HG03342 (cell line): ENCODE data around the gene REX1BD.
"Not testable (repeated sequence)": the region's sequence is repeated elsewhere in the genome, so short reads cannot be mapped to it uniquely, and the experiment has no call there.

ENCODE experiments used
- ATAC-seq: cut with Tn5 transposase; IDR thresholded peaks from one replicate; pipeline ENCODE4 v1.9.1; 2021; ENCODE audit warnings: mild to moderate bottlenecking, moderate library complexity; ENCODE audit not compliant: unreplicated experiment

The REX1BD gene

DNA sequence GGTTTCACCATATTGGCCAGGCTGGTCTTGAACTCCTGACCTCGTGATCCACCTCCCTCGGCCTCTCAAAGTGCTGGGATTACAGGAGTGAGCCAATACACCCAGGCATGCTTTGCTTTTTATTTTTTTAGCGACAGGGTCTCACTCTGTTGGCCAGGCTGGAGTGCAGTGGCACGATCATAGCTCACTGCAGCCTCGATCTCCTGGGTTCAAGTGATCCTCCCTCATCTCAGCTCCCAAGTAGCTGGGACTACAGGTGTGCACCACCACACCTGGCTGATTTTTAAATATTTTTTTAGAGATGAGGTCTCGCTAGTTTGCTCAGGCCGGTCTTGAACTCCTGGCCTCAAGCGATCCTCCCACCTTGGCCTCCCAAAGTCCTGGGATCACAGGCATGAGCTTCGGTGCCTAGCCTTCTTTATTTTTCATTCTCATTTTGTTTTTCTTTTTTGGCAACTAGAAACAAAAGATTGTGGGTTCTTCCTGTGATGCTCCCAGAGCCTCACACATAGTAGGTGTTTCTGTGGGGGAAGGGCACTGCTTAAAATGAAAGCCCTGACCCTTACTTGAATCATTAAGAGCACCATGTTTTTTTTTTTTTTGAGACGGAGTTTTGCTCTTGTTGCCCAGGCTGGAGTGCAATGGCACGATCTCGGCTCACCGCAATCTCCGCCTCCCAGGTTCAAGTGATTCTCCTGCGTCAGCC, 12.2 kb downstream of the REX1BD start:
- ATAC-seq, result not testable (repeated sequence)

DNA sequence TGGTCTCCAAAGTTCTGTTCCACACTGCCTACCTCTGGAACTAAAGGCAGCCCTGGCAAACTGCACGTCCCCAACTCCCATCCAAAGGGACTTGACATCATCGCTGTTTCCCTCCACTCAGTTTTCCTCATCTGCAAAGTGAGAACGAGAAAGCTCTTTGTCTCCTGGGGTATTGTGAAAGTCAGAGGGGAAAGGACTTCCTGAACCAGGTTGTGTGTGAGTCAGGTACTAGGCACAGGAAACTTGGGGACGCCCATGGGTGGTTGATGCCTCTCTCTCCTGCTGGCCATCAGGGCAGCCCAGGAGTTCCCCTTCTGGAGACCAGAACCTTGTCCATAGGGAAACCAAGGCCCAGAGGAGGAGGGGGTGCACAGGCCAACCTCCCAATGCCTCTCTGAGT, 13.3 kb downstream of the REX1BD start:
- ATAC-seq, result no peak

DNA sequence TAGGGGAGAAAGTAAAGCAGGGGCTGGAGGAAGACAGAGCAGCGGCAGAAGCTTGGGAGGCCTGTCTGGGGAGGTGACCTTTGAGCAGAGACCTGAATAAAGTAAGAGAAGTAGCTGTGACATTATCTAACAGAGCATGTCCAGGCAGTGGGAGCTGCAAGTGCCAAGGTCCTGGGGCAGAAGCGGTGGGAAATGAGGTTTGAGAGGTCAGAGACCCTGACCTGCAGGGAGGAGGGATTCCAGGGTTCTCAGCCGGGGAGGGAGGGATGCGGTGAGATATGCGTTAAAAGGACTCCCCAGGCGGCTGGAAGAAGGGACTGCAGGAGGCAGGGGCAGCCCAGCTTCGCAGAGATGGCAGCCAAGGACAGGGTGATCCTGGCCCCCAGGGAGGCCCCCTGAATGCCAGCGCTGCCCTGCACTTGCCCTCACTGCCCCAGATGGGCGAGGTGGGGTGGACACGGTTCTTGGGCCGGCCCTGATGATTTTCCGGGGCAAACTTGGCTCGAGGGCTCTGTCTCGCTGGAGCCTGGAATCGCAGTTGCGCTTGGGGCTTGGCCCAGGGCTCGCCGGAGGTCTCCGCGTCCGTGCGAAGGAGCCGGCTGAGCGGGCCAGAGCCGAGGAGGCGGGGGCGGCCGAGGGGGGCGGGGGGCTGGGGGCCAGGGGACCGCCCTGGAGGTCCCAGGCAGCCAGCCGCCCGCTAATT, 14.8 kb downstream of the REX1BD start:
- ATAC-seq, result no peak

DNA sequence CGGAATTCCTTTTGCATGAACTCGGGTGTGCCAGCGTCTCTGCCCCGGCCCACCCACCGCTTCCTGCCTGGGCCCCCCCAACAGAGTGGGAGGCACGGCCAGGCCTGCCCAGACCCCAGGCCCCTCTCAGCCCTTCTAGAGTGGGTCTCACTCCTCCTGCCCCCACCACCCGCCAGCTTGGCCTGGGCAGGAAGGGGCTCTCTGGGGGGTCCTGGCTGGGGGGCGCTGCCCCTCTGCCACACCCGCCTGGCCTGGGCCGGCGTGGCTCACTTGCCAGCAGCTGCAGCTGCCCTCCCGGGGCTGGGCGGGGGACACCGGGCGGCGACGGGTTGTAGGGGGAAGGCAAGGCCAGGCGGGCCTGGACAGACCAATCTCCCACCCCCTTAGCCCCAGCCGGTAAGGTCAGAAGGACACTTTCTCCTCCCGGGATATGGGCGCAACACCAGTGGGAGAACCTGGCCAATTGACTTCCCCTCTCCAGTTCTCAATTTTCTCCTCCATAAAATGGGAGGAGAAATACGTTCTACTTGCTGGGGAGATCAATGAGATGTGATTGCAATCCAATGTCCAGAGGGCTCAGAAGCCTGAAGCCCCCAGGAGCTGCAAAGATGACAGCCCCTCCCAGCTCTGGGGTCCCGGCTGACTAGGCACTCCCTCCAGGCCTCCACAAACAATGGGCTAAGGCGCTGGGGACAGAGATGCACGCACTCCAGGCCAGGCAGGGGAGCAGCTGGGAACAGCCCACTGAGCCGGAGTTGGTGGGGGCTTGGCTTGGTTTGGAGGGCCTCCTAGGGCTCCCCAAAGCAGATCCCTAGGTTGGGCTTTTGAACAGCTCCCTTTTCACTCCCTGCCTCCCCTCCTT, 15.6 kb downstream of the REX1BD start:
- no peak for ATAC-seq

DNA sequence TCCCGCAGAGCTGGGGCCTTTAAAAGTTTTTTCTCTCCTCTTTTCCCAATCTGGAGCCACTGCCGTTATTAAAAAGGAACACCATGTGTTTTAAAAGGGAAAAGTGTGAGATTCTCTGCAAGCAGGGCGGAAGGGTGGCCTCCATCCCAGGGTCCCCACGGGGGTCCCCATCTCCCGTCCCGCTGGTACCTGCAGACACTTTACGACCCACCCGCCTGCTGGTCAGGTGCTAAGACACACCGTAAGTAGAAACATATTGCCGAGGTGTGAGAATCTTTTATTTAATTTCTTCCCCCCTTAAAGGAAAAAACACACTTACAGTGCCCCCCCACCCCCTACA, 16.2 kb downstream of the REX1BD start:
- ATAC-seq, result no peak

DNA sequence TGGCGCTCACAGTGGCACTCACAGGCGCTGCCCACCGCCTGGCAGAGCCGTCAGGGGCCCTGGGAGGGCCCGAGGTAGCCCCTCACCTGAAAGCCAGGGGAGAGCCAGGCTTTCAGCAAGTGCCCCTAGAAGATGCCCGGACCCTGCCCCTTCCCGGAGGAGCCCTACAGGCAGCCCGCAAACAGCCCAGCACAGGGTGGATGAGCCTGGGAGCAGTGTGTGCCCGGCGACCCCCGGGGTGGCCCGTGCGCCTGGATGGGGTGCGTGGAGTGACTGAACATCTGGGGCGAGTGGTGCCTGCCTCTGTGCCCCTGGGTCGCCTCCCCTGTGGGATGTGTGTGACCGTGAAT, 16.6 kb downstream of the REX1BD start:
- ATAC-seq, result no peak

DNA sequence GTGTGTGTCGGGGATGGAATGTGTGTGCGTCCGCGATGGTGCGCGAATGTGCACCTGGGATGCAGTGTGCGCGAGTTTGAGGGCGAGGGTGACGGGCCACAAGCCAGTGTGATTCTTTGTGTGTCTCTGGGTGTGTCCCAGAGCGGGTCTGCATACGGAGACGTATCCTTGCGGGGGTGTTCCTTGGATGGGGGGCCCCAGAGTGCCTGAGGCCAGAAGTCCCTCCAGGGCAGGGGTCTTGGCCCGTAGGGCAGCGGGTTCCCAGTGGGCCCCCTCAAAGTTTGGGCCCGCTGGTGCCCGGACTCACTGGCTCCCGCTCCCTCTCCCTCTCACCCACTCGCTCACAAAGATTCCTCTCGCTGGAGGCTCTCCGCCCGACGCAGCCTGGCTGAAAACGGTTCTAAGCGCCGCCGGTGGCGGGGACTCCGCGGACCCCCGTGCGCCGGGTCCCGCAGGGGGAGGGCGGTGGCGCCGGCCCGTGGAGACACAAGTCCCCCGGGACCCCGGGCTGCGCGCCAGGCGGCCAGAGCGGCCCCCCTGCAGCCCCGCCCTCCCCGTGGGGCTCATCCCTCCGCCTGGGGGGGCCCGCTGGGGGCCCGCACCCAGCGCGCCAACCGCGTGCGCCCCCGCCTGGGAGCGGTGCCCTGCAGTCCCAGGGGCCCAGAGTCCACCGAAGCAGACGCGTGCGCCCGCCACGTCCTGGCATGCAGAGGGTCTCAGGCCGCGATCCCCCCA, 17.1 kb downstream of the REX1BD start:
- ATAC-seq, result no peak

DNA sequence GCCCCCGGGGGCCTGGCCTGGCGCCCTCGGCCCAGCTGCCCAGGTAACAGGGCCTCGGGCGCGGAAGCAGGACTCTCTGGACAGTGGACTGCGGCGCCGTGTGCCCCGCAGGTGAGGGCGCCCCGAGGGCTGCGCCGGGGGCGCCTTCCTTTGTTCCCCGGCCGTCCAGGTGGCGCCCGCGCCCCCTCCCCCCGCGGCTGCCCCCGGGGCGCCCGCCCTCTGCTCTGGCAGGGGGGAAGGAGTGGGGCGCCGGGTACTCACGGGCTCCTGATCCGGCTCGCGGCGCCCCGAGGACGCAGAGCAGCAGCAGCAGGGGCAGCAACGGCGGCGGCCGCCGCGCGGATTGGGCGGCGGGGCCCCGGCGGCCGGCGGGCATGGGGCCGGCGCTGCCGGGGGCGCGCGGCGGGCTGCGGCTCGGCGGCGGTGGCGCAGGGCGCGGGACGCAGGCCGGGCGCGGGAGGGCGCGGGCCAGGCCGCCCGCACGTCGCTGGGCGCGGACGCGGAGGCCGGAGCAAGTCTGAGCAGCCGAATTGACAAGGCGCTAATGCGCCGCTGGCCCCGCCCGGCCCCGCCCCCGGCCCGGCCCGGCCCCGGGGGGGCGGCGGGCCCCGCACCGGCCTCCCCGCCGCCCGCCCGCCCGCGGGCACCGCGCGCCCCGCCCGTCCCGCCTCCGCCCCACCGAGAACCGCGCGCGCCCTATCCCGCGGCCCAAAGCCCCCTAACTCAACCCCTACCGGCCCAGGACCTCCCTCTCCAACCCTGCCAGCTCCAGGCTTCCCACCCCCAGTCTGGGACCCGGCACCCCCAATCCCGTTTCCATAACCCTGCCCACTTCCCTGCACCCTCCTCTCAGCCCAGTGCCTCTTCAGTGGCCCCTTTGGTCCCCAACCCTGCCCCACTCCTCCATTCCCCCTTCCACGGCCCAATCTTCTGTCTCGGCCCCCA, 18.0 kb downstream of the REX1BD start, which contains the start of gene CRLF1:
Gene CRLF1 (minus strand): TSS at position 519 of the 945 bp plus-strand sequence. CDS start 143 bp downstream, at position 376.
- ATAC-seq, result no peak

DNA sequence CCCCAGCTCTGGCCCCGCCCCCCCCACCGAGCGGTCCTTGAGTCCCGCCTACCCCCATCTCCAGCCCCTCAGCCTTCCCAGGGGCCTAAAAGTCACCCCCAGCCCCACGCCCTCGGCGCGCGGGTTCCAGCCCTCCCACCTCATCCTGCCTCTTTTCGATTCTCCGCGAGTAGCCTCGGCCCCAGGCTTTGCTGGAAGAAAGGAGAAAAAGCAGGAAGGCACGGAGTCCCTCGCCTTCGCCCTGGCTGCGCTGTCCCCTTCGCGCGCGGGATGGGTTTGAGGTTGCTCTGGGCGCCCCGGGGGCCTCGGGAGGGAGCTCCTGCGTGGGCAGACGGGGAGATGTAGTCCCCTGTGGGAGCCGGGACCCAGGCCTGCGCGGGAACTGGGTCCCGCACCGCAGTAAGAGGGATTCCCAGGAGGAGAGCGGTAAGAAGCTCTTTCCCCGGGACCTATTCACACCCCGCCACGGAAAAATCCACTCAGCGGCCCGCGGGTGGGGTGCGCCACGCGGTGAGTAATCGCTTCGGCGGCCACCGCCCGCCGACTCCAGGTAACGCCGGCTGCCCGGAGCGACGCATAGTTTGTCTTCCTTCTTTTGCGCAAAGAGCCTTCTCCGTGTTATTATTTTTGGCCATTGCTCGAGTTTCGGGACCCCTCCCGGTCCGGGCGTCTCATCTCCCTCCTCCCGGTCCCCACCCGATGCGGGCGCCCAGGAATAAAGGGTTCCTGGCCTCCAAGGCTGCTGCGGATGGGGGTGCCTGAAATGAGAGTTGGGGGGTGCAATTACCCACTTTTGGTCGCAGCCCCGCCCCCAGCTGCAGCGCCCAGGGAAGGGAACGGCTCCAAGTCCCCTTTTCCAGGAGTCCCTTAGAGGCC, 18.9 kb downstream of the REX1BD start:
- no peak for ATAC-seq

DNA sequence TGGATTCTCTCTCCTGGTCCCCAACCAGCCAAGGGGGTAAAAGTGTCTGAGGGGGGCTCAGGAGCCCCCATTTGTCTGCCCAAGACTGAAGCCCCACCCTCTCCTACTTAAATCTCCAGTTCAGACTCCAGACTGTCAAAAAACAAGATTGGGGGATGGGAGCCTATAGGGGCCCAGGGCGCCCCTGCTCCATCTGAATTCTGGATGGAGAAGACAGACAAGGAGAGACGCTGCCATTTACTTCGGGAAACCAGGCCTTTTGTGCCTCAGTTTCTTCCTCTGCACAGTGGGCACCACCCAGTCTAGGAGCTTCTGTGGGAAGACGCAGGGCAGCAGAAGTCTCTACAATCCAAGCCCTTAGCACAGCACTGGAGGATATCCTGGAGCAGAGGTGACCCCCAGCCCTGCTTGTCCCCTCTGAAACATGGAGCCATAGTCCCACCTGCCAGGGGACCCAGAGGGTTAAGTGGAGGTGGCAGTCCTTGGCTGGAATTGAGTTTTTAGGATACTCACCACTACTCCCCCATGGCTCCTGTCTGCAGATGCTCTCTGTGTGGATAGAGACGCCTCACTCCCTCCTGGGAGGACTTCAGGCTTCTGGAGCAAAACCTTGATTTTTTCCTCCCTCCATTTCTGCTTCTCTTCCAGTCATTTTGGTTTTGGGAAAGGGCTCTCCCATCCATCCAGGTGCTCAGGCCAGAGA, 19.7 kb downstream of the REX1BD start:
- no peak for ATAC-seq

DNA sequence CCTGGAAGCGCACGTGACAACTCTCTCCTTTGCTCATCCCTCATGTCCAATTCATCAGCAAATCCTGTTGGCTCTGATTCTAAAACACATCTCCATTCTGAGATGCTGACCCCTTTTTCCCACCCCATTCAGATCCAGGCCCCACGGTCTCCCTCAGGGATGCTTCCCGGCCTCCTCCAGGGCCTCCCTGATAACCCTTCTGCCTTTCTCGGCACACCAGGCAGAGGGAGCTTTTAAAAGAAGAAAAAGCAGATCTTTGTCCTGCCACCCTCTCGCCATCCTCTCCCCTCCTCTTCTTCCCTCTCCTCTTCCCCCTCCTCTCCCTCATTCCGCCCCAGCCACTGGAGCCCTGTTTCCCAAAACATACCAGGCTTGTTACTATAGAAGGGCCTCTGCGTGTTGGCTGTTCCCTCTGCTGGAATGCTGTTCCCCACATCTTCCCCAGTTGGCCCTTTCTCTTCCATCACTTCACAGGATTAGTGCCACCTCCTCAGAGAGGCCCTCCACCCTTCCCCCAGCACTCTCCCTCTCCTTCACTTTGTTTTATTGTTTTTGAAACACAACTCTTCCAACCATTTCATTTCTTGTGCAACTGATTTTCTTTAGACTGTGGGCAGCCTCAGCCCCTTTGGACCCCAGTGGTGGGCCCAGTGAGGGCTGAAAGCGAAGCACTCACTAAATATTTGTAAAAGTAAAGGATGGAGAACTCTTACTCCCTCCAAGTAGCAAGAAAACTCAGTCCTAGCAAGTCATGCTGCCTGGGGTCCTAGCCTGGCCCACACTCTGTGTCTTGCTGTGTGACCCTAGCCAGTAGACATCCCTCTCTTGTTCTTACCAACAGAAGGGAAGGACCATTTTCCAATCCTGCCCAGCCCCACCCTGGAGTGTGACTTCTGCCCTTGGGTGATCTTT, 20.5 kb downstream of the REX1BD start:
- ATAC-seq, result no peak

DNA sequence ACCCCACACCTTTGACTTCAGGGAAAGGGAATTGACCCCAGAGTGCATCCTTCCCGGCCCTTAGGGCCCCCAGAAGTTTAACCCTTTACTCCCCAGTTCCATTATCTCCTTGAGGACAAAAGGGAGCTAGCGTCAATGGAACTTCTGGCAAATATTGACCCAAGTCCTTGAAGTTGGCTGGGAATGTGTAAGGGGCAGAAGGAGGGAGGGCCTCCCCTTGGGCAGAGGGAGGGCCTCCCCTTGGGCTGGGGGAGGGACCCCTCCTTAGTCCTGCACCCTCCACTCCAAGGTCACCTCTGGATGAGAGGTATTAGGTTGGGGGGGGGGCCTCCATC, 21.1 kb downstream of the REX1BD start:
- ATAC-seq, result no peak

DNA sequence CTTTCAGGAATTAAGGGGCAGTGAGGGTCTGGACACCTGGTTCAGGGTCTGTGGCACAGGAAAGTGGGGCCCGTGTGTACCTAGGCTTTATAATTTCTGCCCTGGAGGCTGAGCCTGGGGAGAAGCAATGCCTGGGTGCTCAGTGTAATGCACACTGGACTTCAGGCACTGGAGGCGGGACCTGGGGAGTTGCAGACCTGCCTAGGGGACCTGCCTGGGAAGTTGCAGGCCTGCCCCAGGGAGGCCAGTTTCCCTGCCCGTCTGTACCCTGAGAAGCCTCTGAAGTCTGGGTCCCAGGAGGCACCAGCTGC, 21.6 kb downstream of the REX1BD start:
- no peak for ATAC-seq

DNA sequence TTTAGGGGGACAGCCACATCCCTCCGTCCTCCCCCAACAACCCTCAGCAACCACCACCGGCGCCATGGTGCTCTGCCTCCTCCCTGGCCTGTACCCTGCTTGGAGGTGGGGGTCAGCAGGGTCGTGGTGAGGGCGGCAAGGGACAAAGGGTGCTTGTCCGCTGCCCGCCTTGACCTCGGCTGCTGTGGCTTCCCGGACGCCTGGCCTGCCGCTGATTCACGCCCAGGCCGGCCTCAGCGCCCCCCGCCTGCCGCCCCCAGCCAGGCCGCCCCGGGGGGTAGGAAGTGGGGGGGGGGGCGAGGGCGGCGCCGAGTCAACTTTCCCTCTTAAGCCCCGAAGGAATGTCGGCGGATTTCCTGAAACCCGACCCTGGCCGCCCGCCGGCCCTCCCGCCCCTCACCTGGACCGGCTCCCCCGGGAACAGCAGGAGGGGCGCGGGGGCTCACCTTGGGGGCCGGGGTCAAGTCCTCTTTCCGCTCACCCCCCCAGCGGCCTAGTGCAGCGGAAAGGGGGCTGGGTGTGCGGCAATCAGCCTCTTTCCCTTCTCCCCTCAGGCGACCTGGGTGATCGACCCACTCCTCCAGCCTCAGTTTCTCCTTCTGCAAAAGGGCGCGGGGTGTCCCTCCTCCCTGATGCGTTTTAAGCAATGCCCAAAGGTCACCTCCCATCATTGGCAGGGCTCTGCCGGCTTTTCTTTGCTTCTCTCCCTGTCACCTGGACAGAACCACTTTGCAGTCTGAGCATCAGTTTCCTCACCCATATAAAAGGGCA, 22.1 kb downstream of the REX1BD start:
- ATAC-seq, result no peak

DNA sequence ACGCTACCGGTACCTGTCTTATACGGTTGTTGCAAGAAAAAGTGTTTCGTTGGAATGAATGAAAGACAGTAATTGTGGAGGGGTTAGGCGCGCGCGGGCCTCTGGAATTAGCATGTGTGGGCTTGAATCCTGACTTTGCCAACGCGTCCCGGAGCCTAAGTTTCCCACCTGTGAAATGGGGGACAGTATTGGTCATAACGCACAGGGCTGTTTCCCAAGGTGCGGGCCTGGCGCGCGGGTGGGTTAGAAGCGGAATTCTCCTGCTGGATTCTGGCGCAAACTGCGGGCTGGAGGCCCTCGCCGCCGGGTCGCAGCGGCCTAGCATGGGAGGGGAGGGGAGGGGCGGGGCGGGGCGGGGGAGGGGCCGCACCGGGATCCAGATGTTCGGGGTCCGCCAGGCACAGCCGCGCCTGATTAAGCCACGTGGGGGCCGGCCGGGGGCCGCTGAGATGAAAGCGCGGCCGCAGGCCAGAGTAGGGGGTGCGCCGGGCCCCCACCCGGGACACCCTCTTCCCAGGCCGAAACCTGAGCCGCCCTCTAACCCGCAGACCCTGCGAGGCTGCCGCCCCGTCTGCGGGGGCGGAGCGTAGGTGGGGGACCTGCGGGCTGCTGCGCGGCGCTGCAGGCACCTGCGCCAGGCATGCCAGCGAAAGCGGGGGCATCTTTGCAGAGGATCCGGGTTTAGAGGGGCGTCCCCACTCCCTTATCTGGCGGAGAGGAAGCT, 22.9 kb downstream of the REX1BD start:
- ATAC-seq, result no peak

DNA sequence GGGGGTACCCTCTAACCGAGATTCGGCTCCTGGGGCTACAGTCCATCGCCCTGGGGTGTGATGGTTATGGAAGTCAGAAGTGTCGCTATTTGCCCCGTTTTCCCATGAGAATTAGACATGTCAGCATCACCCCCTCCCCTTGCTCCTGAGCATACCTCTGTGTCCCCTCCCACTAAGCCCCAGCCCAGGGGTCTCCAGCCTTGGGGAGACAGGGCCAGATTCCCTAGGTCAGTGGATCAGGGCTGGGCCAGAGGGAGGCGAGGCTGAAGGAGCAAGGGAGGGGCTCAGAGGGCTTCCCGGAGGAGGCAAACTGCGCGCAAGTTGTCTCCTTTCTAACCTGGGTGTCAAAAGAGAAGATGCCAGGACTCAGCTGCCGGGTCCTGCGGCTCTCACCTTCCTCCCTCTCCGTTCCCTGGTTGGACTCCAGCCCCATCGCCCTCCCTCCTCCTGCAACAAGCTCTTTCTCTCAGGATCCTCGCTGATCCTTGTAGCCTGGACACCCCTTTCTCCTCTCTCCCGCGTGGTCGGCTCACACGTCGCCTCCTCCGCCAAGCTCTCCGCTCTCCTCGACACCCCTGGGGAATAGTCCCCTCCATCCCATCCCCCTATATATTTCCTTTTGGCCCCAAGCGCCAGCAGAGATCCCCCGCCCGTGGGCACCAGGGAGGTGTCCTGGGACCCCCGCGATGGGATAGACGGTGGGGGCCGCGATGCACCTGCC, 23.6 kb downstream of the REX1BD start:
- no peak for ATAC-seq
